CD4-positive, alpha-beta T cell treated with Interferon gamma for 1 hour (primary cell): ENCODE data around the gene MEPCE.
"Not testable (repeated sequence)": the region's sequence is repeated elsewhere in the genome, so short reads cannot be mapped to it uniquely, and the experiment has no call there.

ENCODE experiments used
- DNase-seq: peaks from one replicate; pipeline ENCODE4 v3.0.0-alpha.2; 2020

The MEPCE gene, protein sequence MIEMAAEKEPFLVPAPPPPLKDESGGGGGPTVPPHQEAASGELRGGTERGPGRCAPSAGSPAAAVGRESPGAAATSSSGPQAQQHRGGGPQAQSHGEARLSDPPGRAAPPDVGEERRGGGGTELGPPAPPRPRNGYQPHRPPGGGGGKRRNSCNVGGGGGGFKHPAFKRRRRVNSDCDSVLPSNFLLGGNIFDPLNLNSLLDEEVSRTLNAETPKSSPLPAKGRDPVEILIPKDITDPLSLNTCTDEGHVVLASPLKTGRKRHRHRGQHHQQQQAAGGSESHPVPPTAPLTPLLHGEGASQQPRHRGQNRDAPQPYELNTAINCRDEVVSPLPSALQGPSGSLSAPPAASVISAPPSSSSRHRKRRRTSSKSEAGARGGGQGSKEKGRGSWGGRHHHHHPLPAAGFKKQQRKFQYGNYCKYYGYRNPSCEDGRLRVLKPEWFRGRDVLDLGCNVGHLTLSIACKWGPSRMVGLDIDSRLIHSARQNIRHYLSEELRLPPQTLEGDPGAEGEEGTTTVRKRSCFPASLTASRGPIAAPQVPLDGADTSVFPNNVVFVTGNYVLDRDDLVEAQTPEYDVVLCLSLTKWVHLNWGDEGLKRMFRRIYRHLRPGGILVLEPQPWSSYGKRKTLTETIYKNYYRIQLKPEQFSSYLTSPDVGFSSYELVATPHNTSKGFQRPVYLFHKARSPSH

DNA sequence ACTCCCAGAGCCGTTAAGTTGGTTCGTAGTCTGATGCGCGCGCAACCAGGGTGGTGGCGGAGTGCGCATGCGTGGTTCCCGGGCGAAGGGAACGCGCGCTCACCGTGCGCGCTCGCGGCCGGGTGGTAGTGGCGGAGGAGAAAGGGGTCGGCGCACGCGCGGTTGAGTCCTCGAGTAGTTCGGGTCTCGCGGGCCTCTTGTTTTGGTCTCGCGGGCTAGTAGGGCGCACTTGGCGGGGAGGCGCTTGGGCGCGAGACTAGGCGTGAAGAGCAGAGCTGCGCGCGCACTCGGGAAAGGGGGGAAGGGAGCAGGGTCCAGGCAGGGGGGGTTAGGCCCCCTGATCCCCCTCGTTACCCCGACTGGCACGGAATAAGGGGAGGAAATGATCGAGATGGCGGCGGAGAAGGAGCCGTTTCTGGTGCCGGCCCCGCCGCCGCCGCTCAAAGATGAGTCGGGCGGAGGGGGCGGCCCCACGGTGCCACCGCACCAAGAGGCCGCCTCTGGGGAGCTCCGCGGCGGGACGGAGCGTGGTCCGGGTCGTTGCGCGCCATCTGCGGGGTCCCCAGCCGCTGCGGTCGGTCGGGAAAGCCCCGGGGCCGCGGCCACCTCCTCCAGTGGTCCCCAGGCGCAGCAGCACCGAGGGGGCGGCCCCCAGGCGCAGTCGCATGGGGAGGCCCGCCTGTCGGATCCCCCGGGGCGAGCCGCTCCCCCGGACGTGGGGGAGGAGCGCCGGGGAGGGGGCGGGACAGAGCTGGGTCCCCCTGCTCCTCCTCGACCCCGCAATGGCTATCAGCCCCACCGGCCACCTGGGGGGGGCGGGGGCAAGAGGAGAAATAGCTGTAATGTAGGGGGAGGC, at the start of gene MEPCE:
Gene MEPCE, plus strand, starts transcription at position 195 of the 856 bp plus-strand sequence. Its CDS starts 188 bp downstream, at position 383.
- peak; percentile 95 for DNase-seq

DNA sequence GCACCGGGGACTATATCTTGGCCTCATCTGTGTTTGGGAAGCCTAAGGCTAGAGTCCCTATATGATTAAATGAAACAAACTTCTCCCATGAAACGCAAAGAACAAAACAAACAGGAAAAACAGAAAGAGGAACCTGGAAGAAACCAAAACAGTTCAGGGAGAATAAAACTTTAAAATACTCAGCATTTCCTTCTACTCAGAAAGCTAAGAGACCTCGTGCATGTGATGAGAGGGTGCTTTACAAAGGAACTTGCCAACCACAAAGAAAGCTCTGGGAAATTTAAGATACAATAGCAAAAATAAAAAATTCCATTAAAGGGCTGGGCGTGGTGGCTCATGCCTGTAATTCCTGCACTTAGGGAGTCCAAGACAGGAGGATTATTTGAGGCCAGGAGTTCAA, 49.4 kb upstream of the MEPCE start:
- no peak for DNase-seq

DNA sequence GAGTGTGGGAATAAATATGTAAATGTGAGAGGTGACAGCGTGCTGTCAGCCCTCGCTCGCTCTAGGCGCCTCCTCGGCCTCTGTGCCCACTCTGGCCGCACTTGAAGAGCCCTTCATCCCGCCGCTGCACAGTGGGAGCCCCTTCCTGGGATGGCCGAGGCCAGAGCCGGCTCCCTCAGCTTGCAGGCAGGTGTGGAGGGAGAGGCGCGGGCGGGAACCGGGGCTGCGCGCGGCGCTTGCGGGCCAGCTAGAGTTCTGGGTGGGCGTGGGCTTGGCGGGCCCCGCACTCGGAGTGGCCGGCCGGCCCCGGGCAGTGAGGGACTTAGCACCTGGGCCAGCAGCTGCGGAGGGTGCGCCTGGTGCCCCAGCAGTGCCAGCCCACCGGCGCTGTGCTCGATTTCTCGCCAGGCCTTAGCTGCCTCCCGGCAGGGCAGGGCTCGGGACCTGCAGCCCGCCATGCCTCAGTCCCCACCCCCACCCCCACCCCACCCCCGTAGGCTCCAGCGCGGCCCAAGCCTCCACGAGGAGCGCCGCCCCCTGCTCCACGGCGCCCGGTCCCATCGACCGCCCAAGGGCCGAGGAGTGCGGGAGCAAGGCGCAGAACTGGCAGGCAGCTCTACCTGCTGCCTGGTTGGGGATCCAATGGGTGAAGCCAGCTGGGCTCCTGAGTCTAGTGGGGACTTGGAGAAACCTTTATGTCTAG, 47.9 kb upstream of the MEPCE start:
- DNase-seq: not testable (repeated sequence)

DNA sequence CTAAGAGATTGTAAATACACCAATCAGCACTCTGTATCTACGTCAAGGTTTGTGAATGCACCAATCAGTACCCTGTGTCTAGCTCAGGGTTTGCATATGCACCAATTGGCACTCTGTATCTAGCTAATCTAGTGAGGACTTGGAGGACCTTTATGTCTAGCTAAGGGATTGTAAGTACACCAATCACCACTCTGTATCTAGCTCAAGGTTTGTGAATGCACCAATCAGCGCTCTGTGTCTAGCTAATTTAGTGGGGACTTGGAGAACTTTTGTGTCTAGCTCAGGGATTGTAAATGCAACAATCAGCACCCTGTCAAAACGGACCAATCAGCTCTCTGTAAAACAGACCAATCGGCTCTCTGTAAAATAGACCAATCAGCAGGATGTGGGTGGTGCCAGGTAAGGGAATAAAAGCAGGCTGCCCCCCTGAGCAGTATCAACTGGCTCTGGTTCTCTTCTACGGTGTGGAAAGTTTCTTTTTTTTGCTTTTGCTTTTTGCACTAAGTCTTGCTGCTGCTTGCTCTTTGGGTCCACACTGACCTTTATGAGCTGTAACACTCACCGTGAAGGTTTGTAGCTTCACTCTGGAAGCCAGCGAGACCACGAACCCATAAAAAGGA, 47.3 kb upstream of the MEPCE start:
- DNase-seq: not testable (repeated sequence)

DNA sequence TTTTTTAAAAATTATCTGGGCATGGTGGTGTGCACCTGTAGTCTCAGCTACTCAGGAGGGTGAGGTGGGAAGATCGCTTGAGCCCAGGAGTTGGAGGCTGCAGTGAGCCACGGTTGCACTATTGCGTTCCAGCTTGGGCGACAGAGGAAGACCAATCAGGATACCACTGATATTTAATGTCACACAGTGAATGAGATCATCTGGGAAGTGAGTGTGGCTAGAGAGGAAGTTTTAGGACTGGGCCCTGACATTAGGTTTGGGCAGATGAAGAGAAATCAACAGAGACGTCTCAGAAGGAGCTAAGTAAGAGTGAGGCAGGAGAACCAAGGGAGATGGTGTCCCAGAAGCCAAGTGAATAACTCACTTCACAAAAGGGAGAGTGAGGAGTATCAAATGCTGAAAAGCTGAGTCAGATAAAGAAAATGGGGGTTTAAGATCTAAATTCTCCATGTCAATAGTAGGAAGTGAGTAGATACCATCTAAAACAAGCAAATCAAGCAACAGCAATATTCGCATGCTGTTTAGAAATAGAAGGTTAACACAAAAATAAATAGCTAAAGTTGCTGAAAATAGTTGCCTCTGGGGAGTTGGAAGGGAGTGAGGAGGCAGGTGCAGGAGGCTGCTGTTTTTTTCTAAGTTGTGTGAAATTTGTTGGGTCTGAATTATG, 44.9 kb upstream of the MEPCE start:
- DNase-seq: no peak

DNA sequence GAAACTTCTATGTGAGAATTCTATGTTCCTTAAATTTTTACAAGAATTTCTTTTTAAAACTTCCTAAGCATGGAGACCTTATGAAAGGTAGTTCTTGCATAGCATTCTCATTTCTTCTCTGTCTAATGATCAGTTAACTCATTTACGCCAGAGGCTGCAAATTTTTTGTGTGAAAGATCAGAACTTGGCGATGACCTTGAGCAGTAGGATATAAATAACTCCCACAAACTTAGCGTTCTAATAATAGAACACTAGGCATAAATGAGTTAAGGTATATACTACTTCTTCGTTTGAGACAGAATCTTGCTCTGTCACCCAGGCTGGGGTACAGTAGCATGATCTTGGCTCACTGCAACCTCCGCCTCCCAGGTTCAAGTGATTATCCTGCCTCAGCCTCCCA, 42.7 kb upstream of the MEPCE start:
- no peak for DNase-seq

DNA sequence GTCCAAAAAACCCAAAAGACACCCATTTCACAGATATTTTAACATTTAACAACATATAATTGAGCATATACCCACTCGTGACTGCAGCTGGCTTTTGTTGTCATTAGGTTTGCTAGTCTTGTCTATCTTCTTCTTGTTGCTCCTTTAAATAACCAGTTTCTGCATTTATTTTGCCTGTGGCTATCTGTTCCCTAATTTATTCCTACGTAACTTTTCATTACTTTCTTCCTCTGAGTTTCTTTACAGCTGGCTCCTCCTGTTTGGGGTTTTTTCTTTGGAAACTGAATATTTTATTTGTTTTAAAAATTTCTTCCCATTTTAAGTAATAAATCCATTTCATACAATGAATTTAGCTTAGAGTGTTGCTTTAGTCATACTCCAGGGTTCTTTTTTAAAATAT, 41.9 kb upstream of the MEPCE start:
- no peak for DNase-seq

DNA sequence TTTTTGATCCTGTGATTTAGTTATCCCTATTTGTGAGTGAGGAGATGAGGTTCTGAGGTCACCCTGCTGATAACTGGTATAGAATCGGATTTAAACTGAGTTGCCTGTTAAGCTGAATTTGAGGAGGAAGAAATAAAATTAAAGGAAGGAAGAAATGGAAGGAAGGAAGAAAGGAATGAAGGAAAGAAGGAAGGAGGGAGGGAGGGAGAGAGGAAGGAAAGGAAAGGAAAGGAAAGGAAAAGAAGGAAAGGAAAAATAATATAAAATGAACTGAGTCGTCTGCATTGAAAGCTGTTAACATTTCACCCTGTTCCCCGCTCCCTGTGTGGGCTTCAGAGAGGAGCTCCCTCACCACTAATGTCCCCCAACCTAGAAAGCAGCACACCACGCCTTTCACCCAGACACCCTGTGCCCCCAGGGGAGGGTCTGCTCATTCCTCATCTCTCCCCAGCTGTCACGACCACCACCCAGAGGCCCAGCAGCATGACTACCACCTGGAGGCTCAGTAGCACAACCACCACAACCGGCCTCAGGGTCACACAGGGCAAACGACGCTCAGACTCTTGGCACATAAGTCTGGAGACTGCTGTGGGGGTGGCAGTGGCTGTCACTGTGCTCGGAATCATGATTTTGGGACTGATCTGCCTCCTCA, 40.1 kb upstream of the MEPCE start:
- DNase-seq: no peak

DNA sequence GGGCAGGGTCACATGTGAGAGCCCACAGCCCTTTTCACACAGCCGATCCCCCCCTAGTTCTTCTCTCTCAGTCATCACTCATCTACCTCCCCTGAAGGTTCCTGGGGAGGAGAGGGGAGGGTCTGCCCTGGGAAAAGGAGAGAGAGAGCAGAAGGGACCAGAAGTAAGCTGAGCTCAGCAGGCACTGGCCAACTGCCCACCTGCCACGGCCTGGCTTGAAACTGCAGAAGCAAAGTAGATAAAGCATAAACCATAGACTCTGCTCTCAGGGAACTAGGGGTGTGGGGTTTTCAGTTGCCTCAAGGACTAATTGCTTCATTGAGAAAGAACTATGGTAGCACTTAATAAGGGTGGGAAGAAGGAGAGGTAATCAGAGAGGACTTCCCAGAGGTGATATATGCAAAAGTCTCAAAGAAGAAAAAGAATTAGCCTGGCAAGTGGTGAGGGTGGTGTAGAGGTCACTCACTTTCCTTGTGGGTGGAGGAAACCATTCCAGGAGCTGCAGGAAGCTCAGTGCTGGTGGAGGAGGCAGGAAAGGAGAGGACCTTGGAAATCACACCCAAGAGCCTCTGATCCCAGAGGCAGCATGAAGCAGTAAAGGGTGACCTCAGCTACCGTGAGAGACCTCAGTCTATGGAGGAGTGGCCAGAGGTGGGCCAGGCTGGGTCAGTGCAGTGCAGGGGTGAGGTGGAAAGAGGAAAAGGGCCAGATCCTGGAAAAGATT, 39.2 kb upstream of the MEPCE start:
- no peak for DNase-seq

DNA sequence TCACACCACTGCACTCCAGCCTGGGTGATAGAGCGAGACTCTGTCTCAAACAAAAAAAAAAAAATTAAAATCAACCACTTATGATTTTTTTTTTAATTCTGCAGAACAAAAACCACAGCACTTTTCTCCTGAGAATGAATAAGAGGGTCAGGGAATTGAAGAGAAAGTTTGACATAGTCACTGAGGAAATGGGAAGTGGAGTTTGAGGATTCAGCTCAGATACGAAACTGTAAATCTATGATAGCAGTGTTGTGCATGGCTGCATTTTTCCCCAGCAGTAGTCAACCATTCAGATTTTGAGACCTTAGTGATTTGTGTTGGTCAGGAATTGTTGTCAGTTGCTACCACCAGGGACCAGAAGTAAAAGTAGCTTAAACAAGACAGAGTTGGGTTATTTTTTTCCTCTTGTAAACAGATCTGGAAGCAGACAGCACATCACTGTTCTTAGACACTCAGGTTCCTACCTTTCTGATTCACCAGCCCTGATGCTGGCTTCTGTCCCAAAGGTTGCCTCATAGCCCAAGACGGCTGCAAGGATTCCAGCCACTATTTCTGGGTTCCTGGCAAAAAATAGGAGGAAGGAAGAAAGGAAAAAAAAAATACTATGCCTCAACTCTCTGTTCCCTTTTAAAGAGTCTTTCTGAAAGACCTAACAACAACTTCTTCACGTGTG, 36.3 kb upstream of the MEPCE start:
- DNase-seq: no peak

DNA sequence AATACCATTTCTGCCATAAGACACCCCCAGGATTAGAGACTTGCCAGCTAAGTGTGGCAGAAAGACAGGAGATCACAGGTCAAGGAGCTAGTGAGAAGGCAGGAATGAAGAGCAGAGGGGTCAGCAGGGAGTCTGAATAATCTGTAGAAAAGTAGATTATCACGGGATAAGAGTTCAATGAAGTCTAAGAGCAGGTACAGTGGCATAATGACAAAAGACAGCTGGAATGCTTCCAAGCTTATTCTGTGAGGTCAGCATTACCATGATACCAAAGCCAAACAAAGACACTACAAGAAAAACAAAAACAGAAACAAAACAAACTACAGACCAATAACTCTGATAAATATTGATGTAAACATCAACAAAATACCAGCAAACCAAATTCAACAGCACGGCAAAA, 35.6 kb upstream of the MEPCE start:
- no peak for DNase-seq

DNA sequence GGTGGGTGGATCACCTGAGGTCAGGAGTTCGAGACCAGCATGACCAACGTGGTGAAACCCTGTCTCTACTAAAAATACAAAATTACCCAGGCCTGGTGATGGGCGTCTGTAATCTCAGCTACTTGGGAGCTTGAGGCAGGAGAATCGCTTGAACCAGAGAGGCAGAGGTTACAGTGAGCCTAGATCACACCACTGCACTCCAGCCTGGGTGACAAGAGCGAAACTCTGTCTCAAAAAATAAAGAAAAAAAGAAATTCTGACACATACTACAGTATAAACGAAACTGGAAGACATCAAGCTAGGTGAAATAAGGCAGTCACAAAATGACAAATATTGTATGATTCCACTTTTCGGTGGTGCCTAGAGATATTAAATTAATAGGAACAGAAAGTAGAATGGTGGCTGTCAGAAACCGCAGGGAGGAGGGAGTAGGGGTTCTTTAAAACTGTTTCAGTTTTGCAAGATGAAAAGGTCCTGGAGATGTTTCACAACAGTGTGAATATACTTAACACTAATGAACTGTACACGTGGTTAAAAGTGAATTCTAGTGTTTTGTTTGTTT, 33.1 kb upstream of the MEPCE start:
- DNase-seq: peak; percentile 21

DNA sequence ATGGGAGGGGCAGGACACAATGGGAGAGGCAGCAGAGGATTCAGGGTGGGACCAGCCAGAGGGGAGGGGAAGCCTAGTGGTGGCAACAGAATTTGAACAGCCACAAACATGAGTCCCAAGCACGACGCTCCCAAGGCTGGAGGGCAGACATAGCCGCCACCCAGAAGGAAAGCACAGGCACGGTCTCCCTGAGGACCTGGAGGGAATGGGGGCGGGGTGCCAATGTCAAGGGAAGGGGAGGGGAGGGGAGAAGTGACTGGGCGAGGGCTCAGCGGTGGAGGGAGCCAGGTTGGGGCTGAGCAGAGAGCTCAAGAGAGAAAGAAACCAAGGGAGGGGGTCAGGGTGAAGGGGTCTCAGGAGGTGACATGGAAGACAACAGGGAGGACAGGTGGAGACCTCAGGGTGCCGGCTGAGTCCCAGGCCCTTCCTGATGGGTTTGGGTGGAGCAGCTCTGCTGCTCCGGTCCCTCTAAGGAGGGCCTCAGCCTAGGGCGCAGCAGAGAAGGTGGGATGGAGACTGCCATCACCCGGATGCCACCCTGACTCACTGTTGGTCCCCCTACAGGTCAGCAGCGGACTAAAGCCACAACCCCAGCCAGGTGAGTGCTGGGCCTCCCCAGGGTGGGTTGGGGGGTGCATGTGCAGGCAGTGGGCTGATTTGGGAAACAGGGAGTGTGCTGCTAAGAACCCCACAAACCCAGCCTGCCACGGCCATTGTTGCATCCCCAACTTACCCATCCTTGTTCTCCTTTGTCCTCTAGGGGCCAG, 32.1 kb upstream of the MEPCE start:
- no peak for DNase-seq

DNA sequence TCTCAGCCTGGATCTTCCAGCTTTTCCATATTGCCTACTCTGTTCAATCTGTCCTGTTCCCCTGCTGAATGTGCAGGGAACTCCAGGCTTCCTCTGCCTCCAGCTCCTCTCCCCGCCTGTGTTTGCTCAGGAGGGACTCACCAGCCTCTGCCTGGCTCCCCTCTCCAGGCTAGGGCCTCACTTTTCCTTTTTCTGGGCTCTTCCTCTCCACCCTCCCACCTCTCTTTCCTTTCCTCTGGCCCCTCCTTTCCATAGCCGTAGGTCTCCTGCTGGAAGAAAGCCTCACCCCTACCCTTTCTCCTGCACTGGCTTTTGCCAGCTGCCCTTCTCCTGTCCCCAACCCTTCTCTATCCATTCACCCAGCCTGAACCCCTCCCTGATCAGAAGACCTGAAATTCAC, 31.4 kb upstream of the MEPCE start:
- DNase-seq: no peak

DNA sequence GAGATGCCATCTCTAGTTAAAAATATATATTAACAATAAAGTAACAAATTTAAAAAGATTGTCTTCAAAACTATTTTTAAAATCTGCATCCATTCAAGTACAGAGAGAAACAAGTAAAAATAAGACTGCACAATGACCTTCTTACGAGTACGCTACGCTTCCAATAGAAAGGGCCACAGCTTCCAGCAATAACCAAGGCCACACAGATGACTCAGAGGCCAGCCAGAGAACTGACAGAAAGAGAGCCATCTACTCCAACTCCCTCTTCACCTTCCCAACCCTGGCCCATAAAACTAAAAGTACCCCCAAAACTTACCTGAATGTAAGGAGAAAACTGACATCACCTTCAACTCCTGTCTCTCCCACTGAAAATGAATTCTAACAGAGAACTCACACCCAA, 29.6 kb upstream of the MEPCE start:
- DNase-seq: no peak

DNA sequence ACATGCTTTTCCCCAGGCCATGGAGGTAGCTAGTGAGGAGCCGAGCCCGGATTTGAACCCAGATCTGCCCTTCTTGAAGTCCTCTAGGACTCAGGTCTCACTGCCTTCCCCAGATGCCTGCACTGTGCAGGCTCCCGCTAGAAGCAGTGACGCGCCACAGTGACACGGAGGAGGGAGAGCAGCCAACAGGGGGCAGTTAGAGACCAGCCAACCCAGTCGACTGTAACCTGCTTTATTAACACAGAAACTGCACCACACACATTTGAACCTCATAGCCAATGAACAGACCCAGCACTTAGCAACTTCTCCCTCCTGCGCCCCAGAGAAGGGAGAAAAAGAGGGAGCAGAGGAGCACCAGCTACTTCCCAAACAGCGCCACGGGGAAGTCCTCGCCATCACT, 29.0 kb upstream of the MEPCE start:
- no peak for DNase-seq

DNA sequence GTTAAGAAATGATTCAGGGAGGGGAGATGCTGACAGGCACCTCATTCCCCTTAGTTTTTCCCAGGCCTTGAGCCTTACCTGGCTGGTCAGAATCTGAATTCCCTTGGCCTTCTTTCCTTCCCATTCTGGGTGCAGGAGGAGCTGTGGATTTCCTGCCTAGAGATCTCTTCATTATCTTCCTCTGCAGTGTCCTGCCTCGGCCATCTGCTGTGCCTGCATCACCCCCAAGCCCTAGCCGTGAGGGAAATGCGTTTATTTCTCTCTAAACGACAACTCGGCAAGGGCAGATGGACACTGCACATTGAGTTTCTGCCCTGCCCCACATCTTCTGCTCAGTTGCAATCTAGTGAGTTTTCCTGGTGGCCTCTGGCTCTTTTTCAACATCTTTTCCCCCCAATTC, 27.8 kb upstream of the MEPCE start:
- no peak for DNase-seq

DNA sequence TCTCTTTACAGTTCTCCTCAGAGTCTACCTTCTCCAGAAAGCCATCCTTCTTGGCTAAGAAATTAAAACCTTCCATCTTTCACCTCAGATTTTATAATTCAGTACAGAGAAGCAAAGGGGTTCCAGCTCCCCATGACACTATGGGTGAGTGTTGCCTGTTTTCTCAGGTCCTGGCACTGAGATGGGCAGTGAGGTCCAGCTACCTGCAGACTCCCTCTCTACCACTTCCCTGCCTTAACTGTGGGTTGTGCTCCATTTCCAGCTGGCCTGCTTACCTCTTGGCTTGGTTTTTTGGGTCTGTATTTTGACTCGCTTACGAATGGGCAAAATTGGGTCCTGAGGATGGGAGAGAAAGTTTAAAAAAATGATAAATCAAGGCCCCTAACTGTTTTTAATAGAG, 27.4 kb upstream of the MEPCE start:
- no peak for DNase-seq

DNA sequence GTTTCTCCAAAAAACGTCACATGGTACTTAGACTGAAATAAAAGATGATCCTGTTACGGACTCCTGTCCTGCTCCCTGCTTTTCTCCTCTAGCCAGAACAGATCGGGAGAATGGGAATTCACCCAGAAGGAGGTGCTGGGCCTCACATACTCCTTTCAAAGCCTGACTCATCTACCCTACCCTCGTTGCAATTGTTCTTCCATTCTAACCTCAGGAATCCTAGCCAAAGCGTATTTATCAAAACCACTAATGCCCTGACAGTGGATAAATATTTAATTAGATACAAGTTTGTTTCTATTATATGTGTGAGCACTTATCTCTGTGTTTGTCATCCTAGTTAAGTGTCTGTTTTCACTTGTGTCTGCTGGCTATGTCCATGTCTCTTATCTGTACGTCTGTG, 22.9 kb upstream of the MEPCE start:
- no peak for DNase-seq
